Right renal cortex interstitium (tissue), 3 donors: Measurements from ENCODE around the gene GMNC. TPM values are rescaled to one million over a fixed set of nuclear protein-coding genes. Genes with fewer than 3 reads are reported as not detected.
A peak's percentile ranks its signal among the peaks of the same experiment; 100 is the strongest.

ENCODE experiments used
- DNase-seq, 3 donors: peaks; one replicate each; pipeline ENCODE4 v3.0.0-alpha.2; 2013; ENCODE audit warnings: low read depth in 3 of 3, low spot score in 2 of 3
- polyA plus RNA-seq, 3 donors: library from polyadenylated mRNA; unstranded; fragments of 120-200 nt; gene quantifications; one replicate each; pipeline ENCODE4 v1.2.1, GENCODE V29; 2013; ENCODE audit not compliant: insufficient read length in 3 of 3

Gene GMNC
- polyA plus RNA-seq, 3 donors: 4.0 to 6.0 (median 4.9) TPM

GRCh38 chr3:190853464-190853863 is 9.0 kb downstream of the GMNC start:
- DNase-seq: no peak

- no peak for DNase-seq
These were observed 12.9 kb downstream of the GMNC start for GRCh38 chr3:190849607-190850006.

GRCh38 chr3:190848870-190849269 is 13.6 kb downstream of the GMNC start:
- no peak for DNase-seq

GRCh38 chr3:190847436-190847835 is 15.1 kb downstream of the GMNC start:
- no peak for DNase-seq

GRCh38 chr3:190840146-190840545 is 22.3 kb downstream of the GMNC start:
- DNase-seq: no peak

- no peak for DNase-seq
These were observed 31.3 kb downstream of the GMNC start for GRCh38 chr3:190831225-190831624.

- DNase-seq: no peak
These were observed 32.5 kb downstream of the GMNC start for GRCh38 chr3:190830031-190830430.

GRCh38 chr3:190826018-190826417 is 36.5 kb downstream of the GMNC start:
- DNase-seq: no peak

GRCh38 chr3:190825386-190826016 is 37.0 kb downstream of the GMNC start:
- DNase-seq: no peak

GRCh38 chr3:190811775-190812480 is 50.6 kb downstream of the GMNC start:
- peak; percentile 16 to 31 (median 26) for DNase-seq

- DNase-seq: no peak
These were observed 51.5 kb downstream of the GMNC start for GRCh38 chr3:190810957-190811356.

GRCh38 chr3:190809351-190809750 is 53.1 kb downstream of the GMNC start:
- no peak for DNase-seq

GRCh38 chr3:190807719-190808375 is 54.6 kb downstream of the GMNC start:
- no peak for DNase-seq
